PC-9 (cell line): ENCODE data around the gene CNTNAP2. TPM values are rescaled to one million over a fixed set of nuclear protein-coding genes. Genes with fewer than 3 reads are reported as not detected.

Experiments
- BruUV-seq: library from RNA; stranded (reverse); fragments of 400-500 nt; replicated peaks from 2 replicates; lab custom pipeline; 2021; lab: Mats Ljungman, UMichigan
- CTCF ChIA-PET: fragments of 300-600 bp; sonication (Branson Sonifier 250); formaldehyde crosslinking; loops from one replicate; lab custom pipeline; 2022; ENCODE audit warnings: antibody characterized with exemption; lab: Charles Lee
- POLR2A ChIA-PET: fragments of 300-600 bp; sonication (Branson Sonifier 250); formaldehyde crosslinking; loops from one replicate; lab custom pipeline; 2022; ENCODE audit warnings: antibody characterized with exemption; ENCODE audit not compliant: unreplicated experiment; lab: Charles Lee
- DNase-seq, 2 experiments: peaks; one replicate each; pipeline versions ENCODE4 v3.0.0 to v3.0.0-alpha.2; 2015 to 2022; ENCODE audit warnings: mixed read lengths in 1 of 2
- H2AFZ ChIP-seq: fragments of 200-600 bp; sonication (generic); 2 replicates; pipeline ENCODE4 v1.8.1; 2017; ENCODE audit warnings: antibody characterized with exemption
- H3F3A ChIP-seq: fragments of 200-600 bp; sonication (generic); 2 replicates; pipeline ENCODE4 v1.8.1; 2017; ENCODE audit warnings: antibody characterized with exemption, mild to moderate bottlenecking, low read depth; ENCODE audit not compliant: insufficient read depth
- H3K27ac ChIP-seq: fragments of 200-600 bp; sonication (generic); 2 replicates; pipeline ENCODE4 v1.6.1; 2016; ENCODE audit warnings: mixed run types
- H3K27me3 ChIP-seq: fragments of 200-600 bp; sonication (generic); 2 replicates; pipeline ENCODE4 v1.6.1; 2016; ENCODE audit warnings: low read depth, mixed run types; ENCODE audit not compliant: insufficient read depth
- H3K36me3 ChIP-seq: fragments of 200-600 bp; sonication (generic); 2 replicates; pipeline ENCODE4 v1.6.1; 2016; ENCODE audit warnings: low read depth, mixed run types
- H3K4me1 ChIP-seq: fragments of 200-600 bp; sonication (generic); replicated peaks from 2 replicates; pipeline ENCODE4 v1.6.1; 2016; ENCODE audit warnings: mixed run types; ENCODE audit not compliant: insufficient read depth
- H3K4me2 ChIP-seq: fragments of 200-600 bp; sonication (generic); 2 replicates; pipeline ENCODE4 v1.6.1; 2017; ENCODE audit warnings: mixed run types
- H3K4me3 ChIP-seq: fragments of 200-600 bp; sonication (generic); 2 replicates; pipeline ENCODE4 v1.6.1; 2016; ENCODE audit warnings: mixed run types
- H3K79me2 ChIP-seq: fragments of 200-600 bp; sonication (generic); 2 replicates; pipeline ENCODE4 v1.6.1; 2017; ENCODE audit warnings: low read depth, mixed run types
- H3K9me2 ChIP-seq: fragments of 200-600 bp; sonication (generic); 2 replicates; pipeline ENCODE4 v1.8.1; 2017; ENCODE audit warnings: mild to moderate bottlenecking; ENCODE audit not compliant: insufficient read depth
- H3K9me3 ChIP-seq: fragments of 200-600 bp; sonication (generic); 2 replicates; pipeline ENCODE4 v1.8.1; 2016; ENCODE audit warnings: low read depth; ENCODE audit not compliant: insufficient read depth
- H4K20me1 ChIP-seq: fragments of 200-600 bp; sonication (generic); 2 replicates; pipeline ENCODE4 v1.8.1; 2017; ENCODE audit not compliant: insufficient read depth
- CTCF ChIP-seq: fragments of 200-600 bp; sonication (generic); conservative IDR thresholded peaks from 2 replicates; pipeline ENCODE4 v1.6.1; 2017; ENCODE audit warnings: mixed run types, antibody characterized with exemption, mild to moderate bottlenecking, moderate library complexity
- EZH2 ChIP-seq: fragments of 200-600 bp; sonication (generic); IDR thresholded peaks from 2 replicates; pipeline ENCODE4 v1.8.0; 2017; ENCODE audit warnings: antibody characterized with exemption, low read depth
- intact Hi-C: fragments of 100-400 bp; cut with micrococcal nuclease; formaldehyde crosslinking; loops from one replicate; pipeline ENCODE4 v1.10.0; 2022; ENCODE audit not compliant: unreplicated experiment
- total RNA-seq: library from RNA; stranded (reverse); gene quantifications from 2 replicates; pipeline ENCODE4 v1.2.3, GENCODE V29; 2021

CNTNAP2 gene
- total RNA-seq, 1 experiment from 2014 or later = not detected

GRCh38 chr7:148045521-148045920 is 1928.9 kb downstream of the CNTNAP2 start:
- H3K27me3 ChIP-seq = no peaks in the 10 kb centered on the region
- no peaks in the 10 kb centered on the region for H4K20me1 ChIP-seq
- H3K27ac ChIP-seq = no peak overlapping the region
- DNase-seq = peak in 1 of 2 experiments; percentile 44
- H2AFZ ChIP-seq = no peak overlapping the region
- ChIA-PET POLR2A (no interaction called here), CTCF (no interaction called here)
- no peak overlapping the region for H3K4me2 ChIP-seq
- H3K4me1 ChIP-seq = no peaks in the 10 kb centered on the region
- no peaks in the 10 kb centered on the region for H3F3A ChIP-seq
- H3K9me2 ChIP-seq = no peaks in the 10 kb centered on the region; the same call in 1 of the 2 replicates
- TF ChIP-seq CTCF (no peak), EZH2 (no peak)
- H3K4me3 ChIP-seq = no peak overlapping the region
- H3K9me3 ChIP-seq = no peaks in the 10 kb centered on the region
- no peaks in the 10 kb centered on the region for H3K79me2 ChIP-seq
- BruUV-seq = no TSS peak
- intact Hi-C loops = no loop called here
- no peaks in the 10 kb centered on the region for H3K36me3 ChIP-seq

- ChIA-PET CTCF (no interaction called here), POLR2A (no interaction called here)
- Histone ChIP-seq H3K4me3 (no peak overlapping the region), H3K79me2 (no peaks in the 10 kb centered on the region), H3K9me2 (no peaks in the 10 kb centered on the region), H2AFZ (no peak overlapping the region), H3K27ac (no peak overlapping the region), H3K9me3 (no peaks in the 10 kb centered on the region), H3K4me1 (no peaks in the 10 kb centered on the region), H3F3A (no peaks in the 10 kb centered on the region), H3K36me3 (no peaks in the 10 kb centered on the region), H3K27me3 (0 out of 2 replicates have a peak, but pooled peaks cover under 1% of the 10 kb centered on the region), H4K20me1 (no peaks in the 10 kb centered on the region), H3K4me2 (no peak overlapping the region)
- BruUV-seq = no TSS peak
- TF ChIP-seq EZH2 (no peak), CTCF (no peak)
- intact Hi-C loops = no loop called here
- DNase-seq = no peak
Observed at GRCh38 chr7:148049068-148049467, 1932.5 kb downstream of the CNTNAP2 start.

- ChIA-PET POLR2A (no interaction called here), CTCF (no interaction called here)
- intact Hi-C loops = no loop called here
- Histone ChIP-seq H3K4me3 (no peak overlapping the region), H3K9me3 (no peaks in the 10 kb centered on the region), H3K4me2 (no peak overlapping the region), H3K79me2 (no peaks in the 10 kb centered on the region), H4K20me1 (no peaks in the 10 kb centered on the region), H3K27ac (no peak overlapping the region), H2AFZ (no peak overlapping the region), H3K4me1 (no peaks in the 10 kb centered on the region), H3K27me3 (0 out of 2 replicates have a peak, but pooled peaks cover 13% of the 10 kb centered on the region), H3F3A (no peaks in the 10 kb centered on the region), H3K9me2 (no peaks in the 10 kb centered on the region), H3K36me3 (no peaks in the 10 kb centered on the region)
- no peak for DNase-seq
- TF ChIP-seq EZH2 (no peak), CTCF (no peak)
- no TSS peak for BruUV-seq
Observed at GRCh38 chr7:148050492-148051158, 1934.0 kb downstream of the CNTNAP2 start.
